HG03108 (cell line): ENCODE results near the gene NF1.
"Not testable (repeated sequence)": the region's sequence is repeated elsewhere in the genome, so short reads cannot be mapped to it uniquely, and the experiment has no call there.

Experiments used
- ATAC-seq: cut with Tn5 transposase; IDR thresholded peaks from one replicate; pipeline ENCODE4 v1.9.1; 2021; ENCODE audit warnings: moderate library complexity; ENCODE audit not compliant: unreplicated experiment

NF1 gene

GRCh38 chr17:31074772-31075555 lies 19.8 kb upstream of the NF1 start:
- ATAC-seq = no peak

- no peak for ATAC-seq
These were observed 16.5 kb upstream of the NF1 start for GRCh38 chr17:31078290-31078689.

GRCh38 chr17:31079731-31080130 lies 15.0 kb upstream of the NF1 start:
- ATAC-seq = no peak

- ATAC-seq = no peak
These were observed 9.2 kb upstream of the NF1 start for GRCh38 chr17:31085563-31085962.

GRCh38 chr17:31089471-31089870 lies 5.3 kb upstream of the NF1 start:
- ATAC-seq = no peak

GRCh38 chr17:31090650-31091049 lies 4.1 kb upstream of the NF1 start:
- ATAC-seq = not testable (repeated sequence)

- ATAC-seq = no peak
These were observed 2.2 kb upstream of the NF1 start for GRCh38 chr17:31092475-31093064.

- no peak for ATAC-seq
These were observed 744 bp upstream of the NF1 start for GRCh38 chr17:31093866-31094599.

- no peak for ATAC-seq
These were observed 694 bp downstream of the NF1 start for GRCh38 chr17:31095236-31096105.

- no peak for ATAC-seq
These were observed 1.3 kb downstream of the NF1 start for GRCh38 chr17:31096106-31096436.

- no peak for ATAC-seq
These were observed 4.2 kb downstream of the NF1 start for GRCh38 chr17:31099016-31099415.

- no peak for ATAC-seq
These were observed 6.2 kb downstream of the NF1 start for GRCh38 chr17:31100840-31101459.

- no peak for ATAC-seq
These were observed 7.2 kb downstream of the NF1 start for GRCh38 chr17:31101943-31102342.

- no peak for ATAC-seq
These were observed 11.2 kb downstream of the NF1 start for GRCh38 chr17:31105991-31106390.

GRCh38 chr17:31111183-31111582 lies 16.4 kb downstream of the NF1 start:
- no peak for ATAC-seq

- no peak for ATAC-seq
These were observed 17.4 kb downstream of the NF1 start for GRCh38 chr17:31112001-31112661.

- ATAC-seq = not testable (repeated sequence)
These were observed 18.6 kb downstream of the NF1 start for GRCh38 chr17:31113368-31113767.

- no peak for ATAC-seq
These were observed 19.2 kb downstream of the NF1 start for GRCh38 chr17:31113939-31114338.

- ATAC-seq = no peak
These were observed 20.3 kb downstream of the NF1 start for GRCh38 chr17:31114956-31115555.

- no peak for ATAC-seq
These were observed 21.4 kb downstream of the NF1 start for GRCh38 chr17:31116167-31116566.
